Cardiac fibroblast (primary cell): ENCODE results near the gene ZCCHC24.

ENCODE experiments used
- DNase-seq, 2 donors: peaks; one replicate each; pipeline versions ENCODE4 v3.0.0 to v3.0.0-alpha.2; 2010; ENCODE audit warnings: low read depth in 2 of 2
- H3K4me3 ChIP-seq, 2 donors: replicated peaks in 1 of 2; 1 replicate in 1 of 2; 2 replicates in 1 of 2; pipeline ENCODE4 v1.5.1; 2011; ENCODE audit warnings: low read depth in 2 of 2, low read length in 2 of 2, mild to moderate bottlenecking in 2 of 2, moderate library complexity in 1 of 2
- CTCF ChIP-seq: IDR thresholded peaks from one replicate; pipeline ENCODE4 v1.5.1; 2011; ENCODE audit warnings: low read depth, mild to moderate bottlenecking, low read length, inconsistent platforms

ZCCHC24 gene

GRCh38 chr10:79360499-79361342 lies 84.7 kb downstream of the ZCCHC24 start:
- DNase-seq = no peak
- TF ChIP-seq CTCF = no peak
- H3K4me3 ChIP-seq = no peak overlapping the region

GRCh38 chr10:79359816-79360498 lies 85.5 kb downstream of the ZCCHC24 start:
- DNase-seq = no peak
- H3K4me3 ChIP-seq = no peak overlapping the region
- no peak for TF ChIP-seq CTCF

GRCh38 chr10:79358811-79359210 lies 86.6 kb downstream of the ZCCHC24 start:
- no peak for TF ChIP-seq CTCF
- DNase-seq = no peak
- H3K4me3 ChIP-seq = no peak overlapping the region

GRCh38 chr10:79357180-79357579 lies 88.2 kb downstream of the ZCCHC24 start:
- no peak overlapping the region for H3K4me3 ChIP-seq
- DNase-seq = no peak

GRCh38 chr10:79356104-79356503 lies 89.3 kb downstream of the ZCCHC24 start:
- no peak for TF ChIP-seq CTCF
- no peak for DNase-seq
- H3K4me3 ChIP-seq = no peak overlapping the region

More at GRCh38 chr10:79357180-79357579, 88.2 kb downstream of the ZCCHC24 start:
- TF ChIP-seq CTCF = no peak

GRCh38 chr10:79355420-79356017 lies 89.9 kb downstream of the ZCCHC24 start:
- no peak for DNase-seq
- TF ChIP-seq CTCF = no peak
- no peak overlapping the region for H3K4me3 ChIP-seq
